CD4-positive, alpha-beta T cell treated with Interleukin-10 for 1 hour (primary cell): ENCODE data around the gene CLNK.
A peak's percentile ranks its signal among the peaks of the same experiment; 100 is the strongest.

ENCODE experiments used
- DNase-seq: peaks from one replicate; pipeline ENCODE4 v3.0.0-alpha.2; 2020

The CLNK gene

DNA sequence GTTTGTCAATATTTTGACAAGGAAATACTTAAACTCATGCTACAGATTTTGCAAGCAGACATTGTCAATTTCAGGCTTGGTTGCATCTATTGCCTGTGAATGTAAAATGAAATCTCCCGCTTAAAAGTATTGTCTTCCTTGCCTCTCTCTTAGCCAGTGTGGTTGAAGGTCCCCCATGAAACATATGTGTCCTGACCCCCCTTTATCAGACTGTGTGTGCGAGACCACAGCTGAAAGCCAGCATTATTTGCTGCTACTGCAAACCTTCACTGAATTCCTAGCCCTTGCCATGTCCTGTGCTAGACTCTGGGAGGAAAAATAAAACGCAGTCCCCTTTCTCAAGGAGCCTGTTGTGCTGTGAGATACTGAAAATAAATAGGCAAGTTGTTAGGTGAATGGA, 16.6 kb upstream of the CLNK start:
- no peak for DNase-seq

DNA sequence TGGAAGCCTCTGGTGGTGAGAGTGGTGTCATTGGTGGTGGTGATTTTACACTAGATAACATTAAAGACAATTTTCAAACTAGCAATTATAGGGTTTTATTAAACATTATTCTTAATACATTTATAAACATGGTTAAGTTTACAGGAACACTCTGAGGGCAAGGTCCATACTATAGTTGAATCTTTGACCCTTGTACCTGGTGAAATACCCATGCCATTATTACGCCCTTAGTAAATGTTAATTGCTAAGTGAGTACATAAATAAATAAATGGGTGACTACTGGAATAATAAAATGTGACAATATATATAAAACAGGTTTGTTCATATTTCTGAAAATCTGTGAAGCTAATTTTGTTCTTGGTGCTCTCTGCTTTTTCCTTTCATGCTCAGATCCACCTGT, 13.6 kb upstream of the CLNK start:
- no peak for DNase-seq

DNA sequence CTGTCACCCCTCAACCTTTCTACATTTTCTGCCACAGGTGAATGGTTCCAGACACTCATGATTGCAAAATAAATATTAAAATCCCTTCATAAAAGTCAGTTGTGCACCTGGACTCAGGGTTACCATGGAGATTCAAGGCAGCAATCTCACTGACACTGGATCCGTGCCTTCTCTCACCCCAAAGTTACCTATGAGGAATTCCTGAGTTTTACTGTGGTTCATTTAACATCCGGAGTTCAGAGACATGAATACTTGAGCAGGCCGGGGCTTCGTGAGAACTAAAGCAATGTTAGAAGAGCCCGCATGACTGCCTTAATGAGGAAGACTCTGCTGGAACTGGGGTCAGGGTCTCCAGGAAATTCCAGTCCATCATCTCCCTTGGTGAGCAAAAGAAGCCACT, 12.5 kb upstream of the CLNK start:
- no peak for DNase-seq

DNA sequence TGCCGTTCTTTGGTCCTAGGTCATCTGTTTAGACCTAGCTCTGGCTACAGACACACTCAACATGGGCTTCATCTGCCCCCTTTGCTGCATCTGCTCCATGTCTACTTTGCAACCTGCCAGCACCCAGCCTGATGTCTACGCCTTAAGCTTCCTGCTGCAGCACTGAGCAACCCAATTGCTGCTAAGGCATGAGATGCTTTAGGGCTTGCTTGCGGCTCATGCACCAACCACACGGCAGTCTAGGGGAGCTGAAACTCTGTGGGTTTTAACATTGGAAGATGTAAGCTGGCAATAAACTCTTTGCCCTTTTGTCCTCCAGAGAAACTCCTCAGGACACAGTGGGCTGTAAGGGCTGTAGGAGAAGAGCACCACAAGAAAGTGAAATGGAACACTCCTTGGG, 11.7 kb upstream of the CLNK start:
- no peak for DNase-seq

DNA sequence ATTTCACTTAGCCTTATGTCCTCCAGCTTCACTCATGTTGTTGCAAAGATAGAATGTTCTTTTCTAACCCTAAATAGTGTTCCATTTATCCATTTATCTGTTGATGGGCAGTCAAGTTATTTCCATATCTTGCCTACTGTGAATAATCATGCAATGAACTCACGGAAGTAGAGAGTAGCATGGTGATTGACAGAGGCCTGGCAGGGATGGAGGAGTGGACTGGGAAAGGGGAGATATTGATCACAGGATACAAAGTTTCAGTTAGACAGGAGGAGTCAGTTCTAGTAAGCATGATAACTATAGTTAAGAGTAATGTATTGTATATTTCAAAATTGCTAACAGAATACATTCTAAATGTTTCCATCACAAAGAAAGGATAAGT, 10.3 kb upstream of the CLNK start:
- DNase-seq = no peak

DNA sequence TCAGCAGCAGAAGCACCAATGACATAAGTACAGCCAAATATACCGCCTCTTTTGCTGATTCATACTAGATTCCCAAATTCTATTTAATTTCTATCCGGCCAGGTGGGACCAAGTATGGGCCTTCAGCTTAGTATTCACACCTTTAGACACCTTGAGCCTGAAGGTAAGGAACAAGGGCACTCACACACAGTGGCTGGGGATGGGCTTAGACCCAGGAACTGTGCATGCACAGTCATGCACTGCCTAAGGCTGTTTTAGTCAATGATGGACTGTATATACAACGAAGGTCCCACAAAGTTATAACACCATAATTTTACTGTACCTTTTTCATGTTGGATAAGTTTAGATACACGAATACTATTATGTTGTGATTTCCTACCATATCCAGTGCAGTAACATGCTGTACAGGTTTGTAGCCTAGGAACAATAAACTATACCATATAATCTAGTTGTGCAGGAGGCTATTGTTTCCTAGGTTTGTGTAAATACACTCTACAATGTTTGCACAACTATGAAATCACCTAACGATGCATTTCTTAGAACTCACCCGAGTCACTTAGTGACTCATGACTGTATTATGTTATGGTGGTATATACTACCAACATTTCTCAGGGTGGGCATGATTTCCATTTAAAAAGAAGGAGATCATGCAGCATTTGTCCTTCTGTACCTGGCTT, 9.7 kb upstream of the CLNK start:
- no peak for DNase-seq

DNA sequence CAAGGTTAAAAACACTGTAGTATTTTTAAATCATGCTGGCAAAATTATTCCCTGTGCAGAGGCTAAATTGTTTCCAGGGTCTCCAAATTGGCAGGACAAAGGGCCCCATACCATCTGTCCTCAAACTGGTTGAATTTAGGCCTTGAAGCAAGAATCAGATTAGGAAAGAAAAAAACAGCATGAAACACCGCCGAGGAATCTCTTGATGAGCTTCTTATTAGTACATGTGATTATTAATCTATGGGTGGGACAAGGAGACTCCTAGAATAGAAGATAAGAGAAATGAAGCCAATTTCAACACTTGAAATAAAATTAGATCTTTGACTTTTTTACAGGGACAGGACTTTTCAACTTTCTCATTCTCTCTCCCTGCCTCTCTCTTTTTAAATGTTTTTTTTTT, 7.1 kb upstream of the CLNK start:
- DNase-seq = no peak

DNA sequence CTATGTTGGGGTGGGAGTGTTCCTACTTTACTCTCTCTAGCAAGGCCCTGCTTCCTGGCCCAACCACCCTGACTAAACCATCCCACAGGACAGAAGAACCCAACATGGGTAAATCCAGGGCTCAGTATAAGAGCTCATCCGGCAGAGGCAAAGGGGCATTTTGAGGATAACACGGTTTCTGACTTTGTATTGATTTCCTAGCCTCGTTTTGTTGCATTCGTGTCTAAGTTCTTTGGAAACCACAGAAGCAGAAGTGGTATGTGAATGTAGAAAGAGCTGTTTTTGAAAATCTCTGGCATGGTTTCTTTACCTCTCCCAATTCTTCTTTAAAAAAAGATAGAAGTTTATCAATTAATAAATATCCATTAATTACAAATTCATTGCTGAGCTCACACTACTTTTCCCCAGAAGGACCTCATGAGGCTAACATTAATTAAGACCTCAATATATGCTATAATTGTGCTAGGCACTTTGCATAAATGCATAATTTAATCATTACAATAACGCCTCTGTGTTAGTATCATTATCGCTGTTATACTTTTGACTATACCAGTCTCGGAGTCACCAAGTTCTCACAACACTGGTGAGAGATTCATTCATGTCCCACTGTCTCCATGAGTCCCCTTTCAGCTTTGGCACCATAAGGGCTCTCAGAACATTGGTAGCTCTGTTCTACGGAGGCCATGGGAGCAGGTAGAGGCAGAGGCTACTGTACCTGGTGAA, 5.8 kb upstream of the CLNK start:
- no peak for DNase-seq

DNA sequence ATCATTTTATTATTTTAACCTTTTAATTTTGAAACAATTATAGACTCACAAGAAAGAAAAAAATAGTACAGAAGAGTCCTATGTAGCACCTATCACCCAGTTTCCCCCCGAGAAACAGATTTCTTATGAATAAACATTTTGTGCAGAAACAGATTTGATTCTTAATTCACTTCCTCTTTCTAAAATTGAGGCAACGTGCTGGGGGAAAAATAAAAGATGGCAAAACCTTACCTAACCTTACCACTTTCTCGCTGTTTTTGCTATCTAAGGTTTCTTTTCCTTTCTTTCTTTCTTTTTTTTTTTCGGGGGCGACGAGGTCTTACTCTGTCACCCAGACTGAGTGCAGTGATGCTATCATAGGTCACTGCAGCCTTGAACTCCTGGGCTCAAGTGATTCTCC, 4.3 kb upstream of the CLNK start:
- no peak for DNase-seq

DNA sequence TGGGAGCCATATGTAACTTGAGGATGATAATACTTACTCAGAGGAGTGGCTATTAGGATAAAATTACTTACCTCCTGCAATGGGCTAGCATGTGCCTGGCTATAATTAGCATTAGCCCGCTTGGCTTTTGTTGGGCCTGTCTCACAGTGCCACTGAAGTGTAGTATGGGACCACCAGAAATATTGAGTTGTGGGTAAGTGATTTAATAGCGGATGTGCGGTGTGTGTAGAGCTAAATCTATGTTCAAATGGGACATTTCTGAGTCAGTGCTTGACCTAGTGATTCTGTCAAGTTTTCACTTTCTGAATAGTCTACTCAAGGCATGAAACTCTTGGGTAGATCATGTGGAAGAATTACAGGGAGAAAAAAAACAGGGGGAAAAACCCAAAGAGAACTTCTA, 3.5 kb upstream of the CLNK start:
- DNase-seq = no peak

DNA sequence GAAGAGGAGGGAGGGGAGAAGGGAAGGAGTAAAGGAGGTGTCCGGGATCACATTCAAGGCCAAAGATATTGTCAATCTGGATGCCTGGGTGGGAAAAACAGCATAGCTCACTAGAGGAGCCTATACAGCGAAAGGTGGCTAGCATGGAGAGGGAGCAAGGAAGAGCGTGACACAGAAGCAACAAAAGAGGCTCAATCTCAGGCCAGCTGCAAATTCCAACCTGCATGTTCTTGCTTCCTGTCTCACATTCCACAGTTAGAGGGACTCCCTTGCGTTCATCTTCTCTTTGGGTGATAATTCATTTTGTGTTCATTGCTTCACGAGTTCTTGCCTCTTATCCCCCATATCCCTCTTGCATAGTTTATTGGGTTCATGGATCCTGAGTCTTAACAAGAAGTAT, 3.0 kb upstream of the CLNK start:
- DNase-seq = no peak

DNA sequence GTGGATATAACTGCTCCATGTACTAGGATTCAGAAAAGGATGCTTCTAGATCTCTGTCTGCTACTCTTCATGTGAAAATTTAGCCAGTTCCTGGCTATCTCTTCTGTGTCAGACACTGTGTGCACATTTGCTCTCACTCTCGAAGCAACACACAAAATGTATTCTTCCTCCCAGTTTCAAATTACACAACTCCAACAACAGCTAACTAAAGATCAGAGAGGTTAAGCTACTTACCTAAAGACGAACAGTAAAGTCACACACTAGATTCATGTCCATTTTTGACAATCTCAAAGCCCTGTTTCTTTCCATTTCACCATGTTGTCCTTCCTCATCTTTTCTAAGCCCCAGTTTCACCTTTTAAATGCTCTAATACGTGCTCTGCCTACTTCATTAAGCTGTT, 2.2 kb downstream of the CLNK start:
- no peak for DNase-seq

DNA sequence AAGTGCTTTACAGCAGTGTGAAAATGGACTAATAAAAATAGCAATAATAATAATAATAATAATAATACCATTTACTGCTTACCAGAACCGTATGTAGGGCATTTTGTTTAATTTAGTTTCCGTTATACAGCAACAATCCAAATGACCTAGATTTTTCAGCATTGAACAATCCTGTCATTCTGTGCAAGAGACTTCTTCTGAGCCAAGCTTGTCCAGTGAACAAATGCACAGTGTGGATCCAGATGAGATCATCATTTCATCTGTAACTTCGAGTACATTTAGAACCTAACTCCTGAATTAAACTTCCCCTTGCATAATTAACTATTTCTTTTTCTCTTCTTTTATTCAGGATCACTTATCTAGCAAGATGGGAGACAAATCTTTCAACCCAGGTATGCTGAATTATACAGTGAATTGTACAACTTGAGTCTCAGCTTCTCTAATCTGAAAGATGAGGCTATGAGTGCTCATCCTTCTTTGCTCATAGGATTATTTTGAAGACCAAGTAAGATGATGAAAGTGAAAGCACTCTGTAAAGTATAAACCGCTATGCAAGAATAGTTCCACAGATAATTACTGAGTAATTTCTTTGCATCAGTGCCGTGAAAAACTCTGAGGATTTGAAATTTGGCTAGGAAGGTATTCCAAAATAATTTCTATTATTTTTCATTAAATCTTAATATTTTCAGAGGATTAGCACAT, 6.6 kb downstream of the CLNK start:
- DNase-seq = no peak

DNA sequence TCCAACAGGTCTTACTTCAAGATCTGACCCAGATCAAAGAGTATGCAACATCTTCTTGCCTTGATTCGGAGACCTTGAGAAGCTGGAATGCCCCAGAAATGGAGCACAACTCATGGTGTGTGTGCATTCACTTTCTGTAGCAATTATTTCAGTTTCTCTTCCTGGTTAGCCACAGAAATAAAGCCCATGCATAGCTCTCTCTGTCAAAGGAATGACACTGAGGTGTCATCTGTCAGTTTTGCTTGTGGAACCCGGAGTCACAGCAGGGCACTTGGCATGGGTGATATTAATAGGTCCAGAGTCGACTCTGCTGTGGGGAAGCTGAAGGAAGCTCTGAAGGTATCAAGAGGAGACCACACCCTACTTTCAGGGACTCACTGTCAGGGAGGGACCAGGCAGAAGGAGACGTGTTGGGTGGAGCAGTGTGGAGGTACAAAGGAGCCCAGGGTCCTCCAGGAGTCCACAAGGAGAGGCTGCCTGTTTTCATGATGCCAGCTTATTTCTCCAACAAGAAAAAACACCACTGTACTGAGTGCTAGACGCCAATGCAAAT, 10.7 kb downstream of the CLNK start:
- DNase-seq = no peak

DNA sequence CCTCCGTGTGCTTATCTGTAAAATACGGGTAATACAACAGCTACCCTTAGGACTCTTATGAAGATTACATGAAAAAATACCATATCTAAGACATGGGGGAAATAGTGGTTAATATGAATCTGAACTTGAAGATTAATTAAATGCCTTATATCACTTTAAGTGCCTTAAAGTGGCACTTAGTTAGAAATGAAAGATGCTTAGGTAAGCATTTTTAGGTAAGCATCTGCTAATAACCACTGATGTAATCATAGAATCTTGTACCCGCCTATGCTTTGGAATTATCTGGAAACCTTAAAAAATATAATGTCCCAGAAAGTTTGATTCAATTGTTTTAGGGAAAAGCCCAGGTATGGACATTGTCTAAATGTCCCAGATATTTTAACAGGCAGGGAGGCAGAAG, 12.2 kb downstream of the CLNK start:
- no peak for DNase-seq

DNA sequence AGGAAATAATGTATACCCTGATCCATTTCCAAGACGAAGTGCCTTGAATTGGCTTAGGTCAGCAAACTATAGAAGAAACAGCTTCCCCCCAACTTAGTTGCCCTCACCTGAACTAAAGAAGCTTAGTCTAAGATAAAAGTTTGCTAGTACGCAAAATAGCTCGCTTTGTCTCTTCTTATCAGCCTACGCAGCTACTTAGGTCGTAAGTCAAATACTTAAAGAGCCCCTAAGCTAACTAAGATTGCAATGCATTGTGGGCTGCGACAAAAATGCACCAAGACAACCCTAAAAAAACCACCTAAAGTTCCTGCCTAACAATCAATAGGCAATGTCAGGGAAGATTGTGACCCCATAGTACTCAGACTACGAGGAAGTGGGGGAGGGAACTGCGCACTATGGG, 12.8 kb downstream of the CLNK start:
- DNase-seq = no peak

DNA sequence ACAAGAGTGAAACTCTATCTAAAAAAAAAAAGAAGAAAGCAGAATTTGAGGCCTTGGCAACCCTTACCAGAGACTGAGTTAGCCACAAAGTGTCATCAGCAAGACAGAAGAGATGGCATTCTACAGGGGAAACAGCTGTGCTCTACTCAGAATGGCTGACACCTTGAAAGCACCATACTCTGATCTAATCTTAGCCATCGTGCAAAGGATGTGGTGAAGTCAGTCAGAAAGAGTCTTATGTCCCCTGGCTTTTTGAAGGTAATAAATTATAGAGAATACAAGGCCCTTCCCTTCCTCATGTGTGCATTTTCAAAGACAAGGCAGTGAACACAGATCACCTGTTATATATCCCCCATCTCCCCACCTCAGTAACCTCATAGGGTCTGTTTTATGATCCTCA, 13.2 kb downstream of the CLNK start:
- peak; percentile 58 for DNase-seq

DNA sequence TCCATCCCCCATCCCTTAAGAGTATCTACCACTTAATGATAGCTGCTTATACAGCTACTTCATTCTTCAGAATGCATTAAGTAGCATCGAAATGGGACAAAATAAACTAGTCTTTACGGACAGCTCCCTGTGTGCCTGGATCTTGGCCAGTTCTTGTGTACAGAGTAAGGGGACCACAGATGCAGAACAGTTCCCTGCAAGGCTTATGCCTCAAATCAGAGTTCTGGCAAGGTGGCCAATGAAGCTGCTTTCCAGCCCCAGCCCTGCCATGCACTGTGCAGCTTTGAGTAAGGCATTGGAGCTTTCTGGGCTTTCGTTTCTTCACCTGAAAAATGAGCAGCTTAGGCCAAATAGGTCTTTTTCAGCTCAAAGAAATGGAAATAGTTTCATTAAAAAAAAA, 14.2 kb downstream of the CLNK start:
- no peak for DNase-seq

DNA sequence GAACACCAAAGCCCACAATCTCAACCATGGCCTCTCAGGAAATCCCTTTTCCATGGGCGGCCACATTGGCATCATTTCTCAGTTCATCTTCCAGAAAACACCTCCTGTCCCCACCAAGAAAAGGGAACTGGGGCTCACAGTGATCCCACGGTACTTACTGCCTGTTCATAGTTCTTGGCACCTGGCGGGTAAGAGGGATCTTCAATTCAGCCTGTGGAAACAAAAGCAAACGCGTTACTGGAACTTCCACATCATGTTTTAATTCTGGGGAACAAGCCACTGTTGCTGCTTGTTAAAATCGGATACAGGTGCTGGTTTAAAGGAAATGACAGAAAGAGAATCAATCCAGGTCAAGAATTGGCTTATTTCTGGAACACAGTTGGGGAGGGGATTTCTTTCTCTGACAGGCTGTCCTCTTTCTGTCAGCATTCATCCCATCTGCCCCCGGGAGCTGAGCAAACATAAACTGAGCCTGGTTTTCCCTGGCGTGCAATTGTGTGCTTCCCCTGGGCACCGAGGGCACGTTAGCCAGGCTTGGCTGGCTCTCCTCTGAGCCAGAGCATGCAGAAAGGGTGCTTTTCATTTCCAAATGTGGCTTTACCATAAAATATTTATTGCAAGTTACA, 16.8 kb downstream of the CLNK start:
- no peak for DNase-seq

DNA sequence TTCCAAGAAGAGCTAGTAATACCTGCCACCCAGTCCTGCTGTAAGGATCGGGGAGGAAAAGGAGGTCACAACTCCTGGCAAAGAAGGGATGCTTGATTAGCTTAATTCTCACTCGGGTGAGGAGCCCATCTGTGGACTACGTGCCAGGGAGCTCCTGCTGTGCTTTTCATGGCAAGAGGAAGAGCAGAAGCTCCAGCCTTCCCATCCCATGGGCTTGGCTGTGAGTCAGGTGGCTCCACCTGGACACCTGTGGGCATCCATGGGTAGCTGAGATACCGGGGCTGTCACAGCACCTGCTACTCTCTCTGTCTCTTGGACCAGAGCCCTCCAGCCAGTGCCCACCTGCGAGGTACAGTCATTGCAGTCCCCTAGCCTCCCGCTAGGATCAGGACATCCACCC, 18.0 kb downstream of the CLNK start:
- no peak for DNase-seq

DNA sequence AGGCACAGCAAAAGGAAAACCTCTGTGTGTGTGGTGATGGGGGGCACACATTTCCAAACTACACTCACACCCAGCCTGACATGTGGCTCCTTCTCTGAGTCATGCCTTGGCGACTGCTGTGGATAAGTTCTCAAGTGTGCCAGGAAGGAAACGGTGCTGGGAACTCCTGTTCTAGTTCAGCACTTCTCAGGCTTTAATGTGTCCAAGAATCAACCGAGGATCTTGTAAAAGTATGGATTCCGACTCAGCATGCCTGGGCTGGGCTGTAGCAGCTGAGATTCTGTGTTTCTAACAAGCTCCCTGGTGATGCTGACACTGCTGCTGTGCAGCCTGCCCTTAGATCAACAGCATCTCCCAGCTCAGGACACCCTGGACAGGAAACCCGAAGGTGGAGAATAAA, 20.2 kb downstream of the CLNK start:
- no peak for DNase-seq

DNA sequence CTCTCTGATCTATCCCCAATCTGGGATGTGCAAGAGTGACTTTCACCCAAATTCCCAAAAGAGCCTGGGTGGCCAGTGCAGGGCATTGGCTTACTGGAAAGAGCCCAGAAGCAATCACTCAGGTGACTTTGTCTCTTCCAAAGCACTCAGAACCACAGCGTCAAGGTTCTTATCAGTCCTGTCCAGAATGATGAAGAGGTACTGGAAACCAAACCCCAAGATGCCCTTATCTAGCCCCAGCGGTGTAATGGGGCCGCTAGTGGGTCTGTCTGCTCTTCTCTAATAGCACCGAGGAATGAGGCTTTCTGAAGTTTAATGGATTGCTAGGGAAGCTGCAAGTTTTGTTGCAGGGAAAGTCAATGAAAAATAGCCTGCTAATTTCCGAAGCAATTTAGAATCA, 21.6 kb downstream of the CLNK start:
- DNase-seq = no peak

DNA sequence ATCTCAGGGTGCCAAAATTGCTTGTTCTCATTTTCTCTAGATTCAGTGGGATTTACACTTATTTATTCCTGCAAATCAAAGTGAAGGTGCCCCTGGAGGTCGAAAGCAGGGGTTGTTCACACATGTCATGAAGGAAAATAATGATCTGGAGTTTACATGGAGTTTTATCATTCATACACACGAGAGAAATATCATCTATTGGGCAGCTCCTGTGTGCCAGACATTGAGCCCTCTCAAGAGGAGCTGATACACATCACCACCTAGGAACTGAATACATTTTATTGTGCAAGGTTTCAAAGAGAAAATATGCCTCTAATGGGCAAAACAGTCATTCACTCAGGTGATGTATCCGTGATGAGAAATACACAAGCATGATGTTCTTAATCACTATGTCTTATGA, 23.5 kb downstream of the CLNK start:
- DNase-seq = no peak

DNA sequence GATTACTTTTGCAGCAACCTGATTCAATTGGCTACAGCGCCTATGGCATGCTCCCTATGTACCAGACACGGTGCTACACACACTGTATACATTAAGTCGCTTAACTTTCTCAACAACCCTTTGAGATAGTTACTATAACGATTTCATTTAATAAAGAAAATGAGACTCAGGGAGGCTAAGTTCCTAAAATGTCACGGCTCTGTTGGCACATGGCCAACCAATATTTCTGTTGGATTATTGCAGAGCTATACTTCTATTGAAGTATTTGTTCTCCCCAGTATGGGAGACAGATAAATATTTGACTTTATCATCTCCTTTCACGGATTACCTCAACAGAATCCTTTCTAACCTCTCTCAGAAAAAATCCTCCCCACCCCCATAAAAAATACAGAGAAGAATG, 25.3 kb downstream of the CLNK start:
- no peak for DNase-seq
